Measurements from ENCODE around the gene SFN.
"Not testable (repeated sequence)": the region's sequence is repeated elsewhere in the genome, so short reads cannot be mapped to it uniquely, and the experiment has no call there.

Gene SFN

GRCh38 chr1:26862781-26863684 lies at the start of gene SFN:
Gene SFN (plus strand): TSS chr1:26863149. CDS start chr1:26863213, 64 bp downstream.
- DNase-seq: peak; percentile 21

GRCh38 chr1:26814377-26814776 lies 48.6 kb upstream of the SFN start:
- DNase-seq: no peak

- no peak for DNase-seq
These were observed 48.1 kb upstream of the SFN start for GRCh38 chr1:26814893-26815292.

- no peak for DNase-seq
These were observed 42.1 kb upstream of the SFN start for GRCh38 chr1:26820784-26821269.

- DNase-seq: no peak
These were observed 40.1 kb upstream of the SFN start for GRCh38 chr1:26822737-26823395.

- DNase-seq: no peak
These were observed 38.2 kb upstream of the SFN start for GRCh38 chr1:26824731-26825130.

GRCh38 chr1:26826261-26827105 lies 36.5 kb upstream of the SFN start, which contains the start of gene ZDHHC18:
Gene ZDHHC18 (plus strand): TSS chr1:26826688. CDS start chr1:26826805, 117 bp downstream.
- DNase-seq: peak; percentile 53

GRCh38 chr1:26827106-26827604 lies 35.8 kb upstream of the SFN start:
- no peak for DNase-seq

GRCh38 chr1:26827663-26828062 lies 35.3 kb upstream of the SFN start:
- DNase-seq: no peak

- DNase-seq: no peak
These were observed 34.4 kb upstream of the SFN start for GRCh38 chr1:26828411-26828991.

- no peak for DNase-seq
These were observed 33.6 kb upstream of the SFN start for GRCh38 chr1:26829184-26829911.

- no peak for DNase-seq
These were observed 31.9 kb upstream of the SFN start for GRCh38 chr1:26831059-26831458.

- no peak for DNase-seq
These were observed 31.3 kb upstream of the SFN start for GRCh38 chr1:26831546-26832248.

- no peak for DNase-seq
These were observed 30.5 kb upstream of the SFN start for GRCh38 chr1:26832249-26832960.

GRCh38 chr1:26833432-26834405 lies 29.2 kb upstream of the SFN start:
- peak; percentile 82 for DNase-seq

- DNase-seq: not testable (repeated sequence)
These were observed 25.3 kb upstream of the SFN start for GRCh38 chr1:26837665-26838064.

- no peak for DNase-seq
These were observed 24.2 kb upstream of the SFN start for GRCh38 chr1:26838474-26839338.

GRCh38 chr1:26839339-26839722 lies 23.6 kb upstream of the SFN start:
- DNase-seq: no peak
